ENCODE data around the gene PI4KB.
A peak's percentile ranks its signal among the peaks of the same experiment; 100 is the strongest.
"Not testable (repeated sequence)": the region's sequence is repeated elsewhere in the genome, so short reads cannot be mapped to it uniquely, and the experiment has no call there.

The PI4KB gene

DNA sequence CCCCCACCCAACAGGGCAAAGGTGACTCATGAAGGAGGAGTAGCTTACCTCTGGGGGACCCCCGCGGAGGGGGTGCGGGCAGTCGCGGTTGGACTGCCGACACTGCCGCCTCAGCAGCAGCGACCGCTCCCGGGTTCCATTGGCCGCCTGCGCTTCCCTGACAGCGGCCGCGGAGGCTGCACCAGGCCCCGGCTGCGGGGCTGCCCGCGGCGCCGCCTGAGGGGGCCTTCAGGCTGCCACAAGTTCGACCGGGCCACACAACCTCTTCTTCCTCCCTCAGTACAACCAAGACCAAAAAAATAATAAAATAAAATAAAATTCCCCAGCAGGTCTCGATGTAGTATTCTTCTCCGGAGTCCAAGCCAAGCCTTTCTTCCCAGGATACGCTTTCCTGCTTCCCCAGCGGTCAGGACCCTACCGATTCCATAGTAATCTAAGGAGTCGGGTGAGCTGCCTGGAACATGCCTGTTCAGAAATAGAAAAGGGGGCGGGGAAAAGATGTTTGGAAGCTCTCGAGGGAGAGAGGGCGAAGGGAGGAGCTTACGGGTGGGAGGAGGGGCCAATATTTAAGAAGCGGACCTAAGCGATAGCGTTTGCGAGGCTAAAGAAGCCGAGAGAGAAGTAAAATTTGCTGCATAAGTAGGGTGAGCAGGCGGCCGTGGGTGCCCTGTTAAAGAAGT is at the start of gene PI4KB:
PI4KB (minus strand) TSS at position 194 of the 680 bp plus-strand sequence. CDS start 10,935 bp downstream, outside the sequence.
- DNase-seq = peak; percentile 99

- DNase-seq = no peak
Measured at GRCh38 chr1:151373196-151373595, 46.0 kb upstream of the PI4KB start.

DNA sequence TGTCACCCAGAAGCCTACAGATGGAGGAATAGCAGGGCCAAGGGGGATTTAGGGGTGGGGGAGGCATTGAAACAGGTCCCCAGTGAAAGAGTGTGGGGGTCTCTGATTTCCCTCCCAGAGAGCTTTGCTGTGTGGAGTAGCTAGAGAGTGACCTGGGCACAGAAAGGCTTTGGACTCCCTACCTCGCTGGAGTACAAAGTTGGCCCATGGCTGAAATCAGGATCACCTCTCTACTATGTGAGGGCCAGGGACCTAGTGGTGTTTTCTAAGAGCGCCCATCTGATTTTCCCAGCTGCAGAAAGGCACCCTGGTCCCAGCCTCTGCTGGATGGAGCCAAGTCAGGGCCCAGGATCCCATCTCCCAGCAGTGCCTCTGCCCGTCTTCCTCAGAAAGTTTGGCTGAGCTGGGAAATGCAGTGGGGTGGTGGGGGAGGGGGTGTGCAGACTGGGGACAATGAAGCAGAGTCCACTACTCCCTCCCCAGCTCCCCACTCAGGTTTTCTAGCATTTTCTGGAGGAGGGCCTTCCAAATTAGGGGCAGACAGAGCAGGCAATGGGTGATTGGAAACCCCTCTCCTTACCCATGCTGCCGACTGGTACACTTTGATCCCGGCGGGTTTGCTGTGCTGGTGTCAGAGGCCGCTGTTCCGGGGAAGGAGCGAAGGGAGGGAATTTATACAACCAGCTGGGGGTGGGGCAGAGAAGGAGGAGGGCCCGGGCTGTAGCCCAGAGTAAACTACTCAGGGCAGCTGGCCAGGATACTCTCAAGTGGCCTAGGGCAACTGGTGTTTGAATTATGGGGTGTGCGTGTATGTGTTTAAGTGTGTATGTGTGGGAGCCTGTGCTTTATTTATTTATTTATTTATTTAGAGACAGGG is 45.1 kb upstream of the PI4KB start, which contains the start of gene SELENBP1:
SELENBP1 (minus strand) TSS at position 648 of the 877 bp plus-strand sequence; CDS start at position 584, 64 bp downstream.
- no peak for DNase-seq

DNA sequence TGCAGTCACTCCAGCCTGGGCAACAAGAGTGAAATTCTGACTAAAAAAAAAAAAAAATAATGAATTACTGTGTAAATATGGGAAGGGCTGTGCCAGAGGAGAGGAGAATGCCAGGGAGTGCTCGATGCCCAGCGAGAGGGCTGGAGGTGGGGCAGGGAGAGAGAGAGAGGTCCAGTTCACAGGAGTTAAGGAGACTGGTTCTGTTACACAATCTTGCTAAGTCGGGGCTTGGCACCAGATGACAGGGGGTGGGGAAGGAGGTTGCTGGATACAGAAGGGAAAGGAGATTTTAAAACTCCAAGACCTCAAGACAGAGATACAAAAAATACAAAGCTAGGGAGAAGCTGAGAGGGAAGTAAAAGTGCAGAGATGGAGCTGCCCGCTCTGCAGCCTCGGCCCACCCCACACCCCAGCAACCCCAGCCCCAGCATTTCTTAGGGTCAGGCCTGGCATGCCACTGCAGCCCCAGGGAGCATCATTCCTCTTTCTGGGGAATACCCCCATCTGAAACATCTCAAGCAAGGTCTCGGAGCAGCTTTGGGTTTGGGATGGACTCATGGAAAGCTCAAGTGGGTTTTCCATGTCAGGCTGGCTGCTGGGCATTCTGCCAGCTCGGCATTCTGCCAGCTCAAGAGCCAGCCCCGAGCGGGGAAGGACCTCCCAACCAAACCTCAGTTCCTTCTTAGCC is 44.3 kb upstream of the PI4KB start:
- DNase-seq = no peak

DNA sequence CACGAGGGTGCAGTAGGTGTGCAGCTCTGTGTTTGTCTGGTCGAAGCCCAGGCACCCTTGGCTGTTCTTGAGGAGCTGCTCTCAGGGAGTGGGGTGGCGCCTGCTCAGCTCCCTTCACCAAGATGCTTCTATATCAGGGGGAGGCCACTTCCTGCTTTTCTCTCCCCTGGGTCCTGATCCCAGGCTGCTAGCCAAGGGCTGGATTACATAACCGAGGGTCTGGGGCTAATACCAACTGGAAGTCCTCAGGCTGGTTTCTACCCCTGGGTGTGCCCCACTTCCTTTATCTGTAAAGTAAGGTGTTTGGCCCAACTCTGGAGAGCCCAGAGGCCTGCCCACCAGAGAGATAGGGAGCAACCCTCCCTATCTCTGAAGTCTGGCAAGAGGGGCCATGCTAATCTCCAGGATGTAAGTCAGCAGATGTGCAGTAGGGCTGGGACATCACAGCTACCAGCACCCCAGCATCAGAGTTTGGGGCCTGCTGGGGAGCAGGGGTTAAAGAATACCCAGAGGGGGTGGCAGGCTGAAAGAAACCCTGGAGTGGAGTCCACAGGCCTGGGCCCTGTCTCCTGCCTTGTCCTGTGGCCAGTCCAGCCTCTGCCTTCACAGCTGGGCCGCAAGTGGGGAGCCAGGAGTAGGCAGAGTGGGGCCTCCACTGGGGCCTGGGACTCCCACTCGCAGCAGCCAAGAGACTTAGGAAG is 43.1 kb upstream of the PI4KB start:
- DNase-seq = no peak

GRCh38 chr1:151369621-151370048 is 42.4 kb upstream of the PI4KB start:
- DNase-seq = no peak

GRCh38 chr1:151369302-151369610 is 42.0 kb upstream of the PI4KB start:
- no peak for DNase-seq

DNA sequence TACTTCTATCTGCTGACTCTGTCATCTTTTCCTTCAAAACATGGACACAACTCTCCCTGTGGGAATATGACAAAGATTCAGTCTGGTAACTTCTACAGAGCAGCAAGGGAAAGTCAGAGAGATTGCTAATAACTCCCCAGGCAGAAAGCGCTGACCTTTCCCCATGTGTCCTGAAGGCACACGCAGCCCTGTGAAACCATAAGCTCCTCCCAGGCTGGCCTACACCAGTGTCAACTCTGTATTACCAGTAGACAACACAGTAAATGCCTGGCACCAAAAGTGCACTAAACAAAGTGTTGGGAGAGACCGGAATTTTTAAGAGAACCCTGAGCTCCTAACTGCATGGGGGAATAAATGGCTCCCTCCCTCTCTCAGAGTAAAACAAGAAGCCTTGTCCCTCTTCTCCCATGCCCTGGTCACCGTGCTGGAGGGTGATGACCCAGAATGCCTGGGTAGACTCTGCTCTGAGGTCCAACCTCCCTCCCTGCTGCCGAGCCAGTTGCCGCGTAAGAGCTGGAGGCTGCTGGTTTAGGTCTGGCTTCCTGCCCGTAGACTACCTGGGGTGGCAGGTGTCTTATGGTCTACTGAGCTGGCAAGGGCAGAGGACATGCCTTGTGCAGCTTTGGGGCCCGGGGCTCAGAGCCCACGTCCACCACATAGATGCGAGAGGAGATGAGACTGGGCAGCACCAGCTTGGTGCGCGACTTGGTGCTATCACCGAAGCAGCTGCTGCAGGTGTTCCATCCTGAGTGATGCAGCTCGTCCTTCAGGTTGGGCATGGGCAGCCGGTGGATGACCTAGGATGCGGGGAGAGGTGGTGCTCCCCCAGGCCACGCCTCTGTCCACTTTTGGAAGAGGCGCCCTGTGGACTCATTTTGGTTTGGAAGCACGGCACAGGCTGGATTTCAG is 41.4 kb upstream of the PI4KB start:
- DNase-seq = no peak

DNA sequence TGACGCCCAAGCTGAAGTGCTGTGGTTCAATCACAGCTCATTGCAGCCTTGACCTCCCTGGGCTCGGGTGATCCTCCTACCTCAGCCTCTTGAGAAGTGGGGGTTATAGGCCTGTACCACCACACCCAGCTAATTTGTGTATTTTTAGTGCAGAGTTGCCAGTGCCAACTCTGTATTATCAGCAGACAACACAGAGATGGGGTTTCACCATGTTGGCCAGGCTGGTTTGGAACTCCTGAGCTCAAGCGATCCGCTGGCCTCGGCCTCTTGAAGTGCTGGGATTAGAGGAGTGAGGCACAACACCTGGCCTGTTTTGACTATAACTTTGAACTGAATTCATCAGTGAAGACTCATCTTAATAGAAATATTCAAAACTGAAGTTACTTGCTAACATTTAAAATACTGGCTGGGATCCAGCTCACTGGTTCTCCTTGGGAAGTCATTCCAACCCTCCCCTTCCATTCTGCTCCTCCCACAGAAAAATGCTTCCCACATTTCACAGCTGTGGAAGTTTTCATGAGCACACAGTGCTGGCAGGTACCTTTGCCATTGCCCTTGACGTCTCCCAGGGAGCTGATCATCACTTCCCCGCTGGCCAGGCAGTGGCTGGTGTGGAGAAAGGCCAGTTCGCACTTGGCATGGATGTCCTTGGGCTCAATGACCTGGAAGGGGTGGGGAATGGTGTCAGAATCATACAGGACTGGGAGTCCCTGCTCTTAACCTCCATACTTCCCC is 40.6 kb upstream of the PI4KB start:
- DNase-seq = no peak

GRCh38 chr1:151364996-151365395 is 37.8 kb upstream of the PI4KB start:
- DNase-seq = no peak

- DNase-seq = no peak
Measured at GRCh38 chr1:151362308-151363155, 35.3 kb upstream of the PI4KB start.

GRCh38 chr1:151361883-151362282 is 34.7 kb upstream of the PI4KB start:
- no peak for DNase-seq

- DNase-seq = no peak
Measured at GRCh38 chr1:151356696-151357095, 29.5 kb upstream of the PI4KB start.

- DNase-seq = no peak
Measured at GRCh38 chr1:151352021-151352718, 25.0 kb upstream of the PI4KB start.

DNA sequence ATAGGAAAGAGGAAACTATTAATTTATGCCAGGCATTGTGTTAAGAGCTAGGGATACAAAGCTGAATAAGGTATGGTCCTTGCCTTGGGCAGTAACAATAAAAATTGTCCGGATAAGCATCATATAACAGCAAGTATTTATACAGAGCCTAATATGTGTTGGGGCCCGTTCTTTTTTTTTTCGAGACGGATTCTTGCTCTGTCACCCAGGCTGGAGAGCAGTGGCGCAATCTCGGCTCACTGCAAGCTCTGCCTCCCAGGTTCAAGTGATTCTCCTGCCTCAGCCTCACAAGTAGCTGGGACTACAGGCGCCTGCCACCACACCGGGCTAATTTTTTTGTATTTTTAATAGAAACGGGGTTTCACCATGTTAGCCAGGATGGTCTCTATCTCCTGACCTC is 23.1 kb upstream of the PI4KB start:
- not testable (repeated sequence) for DNase-seq

DNA sequence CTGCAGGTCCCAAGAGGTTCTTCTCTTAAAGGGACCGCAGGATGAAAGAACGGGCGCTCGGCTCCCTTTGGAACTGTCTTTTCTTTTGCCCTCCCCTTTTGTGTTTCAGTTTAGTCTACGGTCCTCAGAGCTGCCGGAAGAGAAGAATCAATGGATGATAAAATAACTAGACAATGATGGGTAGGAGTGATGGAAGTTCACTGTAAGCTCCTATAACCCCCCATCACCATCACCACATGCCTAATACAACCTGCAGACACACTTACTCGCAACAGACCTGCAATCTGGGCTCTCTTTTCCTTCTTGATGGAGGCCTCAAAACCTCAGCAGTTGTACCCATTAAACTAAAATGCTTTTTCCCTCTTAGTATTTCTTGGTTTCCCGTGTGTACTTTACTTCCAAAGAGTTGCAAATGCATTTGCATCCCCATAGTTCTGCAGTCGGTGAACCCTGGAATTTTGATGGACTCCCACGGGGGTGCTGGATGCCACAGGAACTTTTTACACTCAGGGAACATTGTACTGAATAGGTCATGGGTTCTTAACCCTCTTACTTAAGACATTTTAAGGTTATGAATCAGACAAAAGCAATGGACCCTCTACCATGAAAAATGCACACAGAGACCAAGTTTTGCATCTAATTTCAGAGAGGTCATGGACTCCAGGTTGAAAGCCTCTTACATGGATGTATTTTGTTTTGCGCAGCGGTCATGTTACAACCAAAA is 20.5 kb upstream of the PI4KB start:
- no peak for DNase-seq

- peak; percentile 98 for DNase-seq
Measured at GRCh38 chr1:151346769-151347522, 19.7 kb upstream of the PI4KB start, which contains the start of gene RFX5. Gene RFX5 (minus strand): TSS chr1:151347252. CDS start chr1:151346320, 932 bp downstream.

Data from NCI-H1048 (cell line).